GM10847 (cell line): ENCODE measurements around the gene MTARC1.

Experiments
- POLR2A ChIP-seq: IDR thresholded peaks from 2 replicates; pipeline ENCODE4 v1.6.1; 2011; ENCODE audit not compliant: insufficient read length; ENCODE audit errors: extremely low read depth

Gene MTARC1

DNA sequence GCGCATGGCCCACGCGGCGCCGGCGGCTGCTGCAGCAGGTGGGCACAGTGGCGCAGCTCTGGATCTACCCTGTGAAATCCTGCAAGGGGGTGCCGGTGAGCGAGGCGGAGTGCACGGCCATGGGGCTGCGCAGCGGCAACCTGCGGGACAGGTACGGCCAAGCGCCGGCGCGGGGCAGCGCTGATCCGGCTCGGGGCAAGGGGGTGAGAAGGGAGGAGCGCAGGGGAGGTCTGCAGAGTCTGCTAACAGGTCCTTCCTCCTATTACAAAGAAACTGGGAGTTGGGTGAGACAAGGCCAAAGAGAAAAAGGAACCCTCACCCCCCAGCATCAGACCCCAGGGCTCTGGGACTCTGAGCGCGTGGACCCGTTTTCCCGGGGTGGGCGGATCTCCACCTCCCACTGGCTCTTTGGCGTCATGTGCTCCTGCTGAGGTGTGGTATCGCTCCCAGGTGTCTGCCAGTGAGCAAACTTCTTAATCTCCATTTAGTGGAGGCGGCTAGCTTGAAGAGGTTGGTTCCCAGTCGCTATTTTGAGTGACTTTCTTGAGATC lies 431 bp downstream of the MTARC1 start:
- no peak for TF ChIP-seq POLR2A

DNA sequence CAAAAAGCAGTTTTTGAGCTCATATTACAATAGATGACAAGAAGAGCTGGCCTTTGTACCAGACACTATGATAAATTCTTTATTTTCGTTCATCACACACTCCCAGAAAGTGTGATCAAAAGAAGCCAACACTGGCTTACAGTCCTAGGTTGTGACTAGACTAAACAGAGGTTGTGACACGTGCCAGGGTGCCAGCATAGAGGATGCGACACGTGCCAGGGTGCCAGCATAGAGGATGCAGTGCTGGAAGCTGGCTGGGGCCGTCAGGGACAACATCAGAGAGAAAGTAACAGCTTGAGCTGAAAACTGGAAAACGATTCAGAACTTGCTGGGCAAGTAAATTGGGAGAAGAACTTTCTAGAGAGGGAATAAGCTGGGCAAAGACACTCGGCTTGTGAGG lies 2.2 kb downstream of the MTARC1 start:
- TF ChIP-seq POLR2A: no peak

DNA sequence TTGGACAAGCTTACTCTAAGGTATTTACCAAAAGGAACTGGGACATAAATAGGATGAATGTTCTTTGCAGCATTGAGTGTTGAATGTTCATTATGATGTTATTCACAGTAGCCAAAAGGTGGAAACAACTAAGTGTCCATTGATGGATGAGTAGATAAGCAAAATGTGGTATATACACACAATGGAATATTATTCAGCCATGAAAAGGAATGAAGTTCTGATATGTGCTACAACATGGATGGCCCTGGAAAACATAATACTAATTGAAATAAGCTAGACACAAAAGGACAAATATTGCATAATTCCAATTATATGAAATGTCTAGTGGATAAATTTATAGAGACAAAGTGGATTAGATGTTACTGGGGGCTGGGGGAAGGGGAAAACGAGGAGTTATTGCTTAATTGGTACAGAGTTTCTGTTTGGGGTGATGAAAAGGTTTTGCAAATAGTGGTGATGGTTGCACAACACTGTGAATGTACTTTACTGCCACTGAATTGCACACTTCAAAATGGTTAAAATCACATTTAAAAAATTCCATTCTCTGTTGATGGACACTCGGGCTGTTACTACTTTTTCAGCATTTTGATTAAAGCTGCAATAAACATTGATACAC lies 2.9 kb downstream of the MTARC1 start:
- no peak for TF ChIP-seq POLR2A

DNA sequence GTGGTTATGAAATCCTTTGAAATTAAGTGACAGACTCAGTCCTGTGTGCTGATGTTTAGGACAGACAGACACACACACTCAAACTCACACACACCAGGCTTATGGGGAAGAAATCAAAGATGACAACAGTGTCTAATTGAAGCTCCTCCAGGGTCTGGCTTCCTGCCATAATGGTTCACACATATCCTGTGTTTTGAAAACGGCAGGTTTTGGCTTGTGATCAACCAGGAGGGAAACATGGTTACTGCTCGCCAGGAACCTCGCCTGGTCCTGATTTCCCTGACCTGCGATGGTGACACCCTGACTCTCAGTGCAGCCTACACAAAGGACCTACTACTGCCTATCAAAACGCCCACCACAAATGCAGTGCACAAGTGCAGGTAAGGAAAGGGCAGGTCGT lies 4.6 kb downstream of the MTARC1 start:
- TF ChIP-seq POLR2A: no peak

DNA sequence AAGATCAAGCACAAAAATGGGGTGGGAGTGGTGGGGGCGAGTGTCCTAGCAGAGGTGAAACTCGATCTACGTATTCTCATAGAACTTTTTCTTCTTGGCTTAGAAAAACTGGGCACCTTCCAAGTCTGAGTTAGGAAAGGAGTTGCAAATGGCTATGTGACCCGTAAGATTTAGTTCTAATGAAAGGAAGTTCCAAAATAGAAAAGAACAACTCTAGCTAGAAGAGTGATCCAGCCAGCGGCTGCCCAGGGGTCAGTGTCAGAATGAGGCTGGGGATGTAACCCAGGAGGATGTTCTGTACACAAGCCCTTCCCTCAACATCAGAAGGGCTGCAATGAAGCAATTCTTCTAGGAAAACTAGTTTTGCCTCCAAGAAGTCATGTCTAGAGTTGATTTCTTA lies 5.2 kb downstream of the MTARC1 start:
- no peak for TF ChIP-seq POLR2A

DNA sequence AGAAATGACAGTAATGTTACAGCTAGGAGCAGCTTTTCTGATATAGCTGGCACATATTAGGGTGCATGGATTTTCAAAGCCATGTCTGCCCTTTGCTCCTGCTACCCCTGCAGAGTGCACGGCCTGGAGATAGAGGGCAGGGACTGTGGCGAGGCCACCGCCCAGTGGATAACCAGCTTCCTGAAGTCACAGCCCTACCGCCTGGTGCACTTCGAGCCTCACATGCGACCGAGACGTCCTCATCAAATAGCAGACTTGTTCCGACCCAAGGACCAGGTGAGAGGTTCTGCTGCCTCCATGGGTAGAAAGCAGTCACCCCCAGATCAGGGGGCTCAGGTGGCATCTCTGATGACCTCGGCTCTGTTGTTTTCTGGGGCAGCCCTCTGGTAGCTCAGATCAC lies 9.8 kb downstream of the MTARC1 start:
- TF ChIP-seq POLR2A: no peak

DNA sequence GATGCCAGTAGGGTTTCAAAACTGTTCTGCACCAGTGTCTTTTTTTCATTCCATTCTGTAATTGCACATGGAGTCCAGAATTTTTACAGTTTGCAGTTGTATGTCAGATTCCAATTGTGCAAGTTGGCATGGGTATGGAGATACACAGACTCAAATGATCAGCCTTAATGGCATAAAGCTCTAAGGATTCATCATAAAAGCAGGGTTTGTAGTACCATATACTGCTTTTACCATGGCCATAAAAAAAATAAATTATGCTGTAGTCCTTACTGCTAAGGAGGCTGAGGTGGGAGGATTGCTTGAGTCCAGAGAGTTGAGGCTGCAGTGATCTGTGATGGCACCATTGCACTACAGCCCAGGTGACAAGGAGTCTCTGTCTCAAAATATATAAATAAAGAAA lies 10.3 kb downstream of the MTARC1 start:
- no peak for TF ChIP-seq POLR2A

DNA sequence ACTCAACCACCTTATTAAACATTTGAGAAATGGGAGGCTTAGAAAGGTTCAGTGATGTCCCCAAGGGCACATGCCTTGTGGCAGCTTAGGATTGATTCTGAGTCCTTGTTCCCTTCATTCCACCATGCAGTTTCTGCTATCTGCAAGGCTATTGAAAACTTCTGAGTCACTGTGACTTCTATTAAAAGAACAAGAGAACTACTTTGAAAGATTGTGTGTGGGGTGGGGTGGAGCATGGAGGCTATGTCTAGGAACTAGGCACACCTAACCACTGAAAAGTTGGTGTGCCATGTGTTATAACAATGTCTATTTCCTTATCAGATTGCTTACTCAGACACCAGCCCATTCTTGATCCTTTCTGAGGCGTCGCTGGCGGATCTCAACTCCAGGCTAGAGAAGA lies 10.8 kb downstream of the MTARC1 start:
- TF ChIP-seq POLR2A: no peak

DNA sequence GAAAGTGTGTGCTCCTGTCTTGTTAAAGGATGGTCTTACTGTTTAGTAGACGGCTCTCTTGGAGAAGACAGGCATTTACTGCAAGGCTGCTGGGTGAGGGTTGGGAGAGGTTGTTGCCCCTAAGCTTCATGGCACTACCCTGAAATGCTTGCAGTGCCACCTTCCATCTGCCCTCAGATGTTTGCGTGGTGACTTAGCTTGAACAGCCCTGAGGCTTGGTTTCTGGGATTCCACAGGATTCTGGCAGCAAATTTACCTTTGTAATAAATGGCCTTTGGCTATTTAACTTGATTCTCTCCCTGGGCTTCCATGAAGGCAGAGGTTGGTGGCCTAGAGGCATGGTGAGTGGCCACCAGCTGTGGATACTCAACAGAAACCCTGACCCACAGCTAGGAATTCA lies 11.6 kb downstream of the MTARC1 start:
- no peak for TF ChIP-seq POLR2A

DNA sequence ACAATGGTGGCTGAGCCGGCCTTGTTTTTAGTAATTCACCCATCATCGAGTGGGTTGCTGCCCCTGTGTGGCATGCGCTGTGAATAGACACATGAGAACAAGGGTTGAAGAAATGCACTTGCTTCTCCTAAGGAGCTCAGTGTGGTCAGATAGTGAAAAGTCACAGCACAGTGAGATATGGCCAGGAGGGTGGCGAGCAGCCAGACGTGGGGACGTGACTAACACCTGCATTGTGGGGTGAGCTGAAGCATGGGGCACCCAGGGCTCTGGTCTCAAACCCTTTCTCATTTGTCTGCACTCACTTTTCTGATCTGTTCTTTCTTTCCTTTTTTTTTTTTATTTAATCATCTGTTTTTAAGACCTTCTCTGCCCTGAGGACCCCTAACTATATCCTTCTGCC lies 13.5 kb downstream of the MTARC1 start:
- TF ChIP-seq POLR2A: no peak

DNA sequence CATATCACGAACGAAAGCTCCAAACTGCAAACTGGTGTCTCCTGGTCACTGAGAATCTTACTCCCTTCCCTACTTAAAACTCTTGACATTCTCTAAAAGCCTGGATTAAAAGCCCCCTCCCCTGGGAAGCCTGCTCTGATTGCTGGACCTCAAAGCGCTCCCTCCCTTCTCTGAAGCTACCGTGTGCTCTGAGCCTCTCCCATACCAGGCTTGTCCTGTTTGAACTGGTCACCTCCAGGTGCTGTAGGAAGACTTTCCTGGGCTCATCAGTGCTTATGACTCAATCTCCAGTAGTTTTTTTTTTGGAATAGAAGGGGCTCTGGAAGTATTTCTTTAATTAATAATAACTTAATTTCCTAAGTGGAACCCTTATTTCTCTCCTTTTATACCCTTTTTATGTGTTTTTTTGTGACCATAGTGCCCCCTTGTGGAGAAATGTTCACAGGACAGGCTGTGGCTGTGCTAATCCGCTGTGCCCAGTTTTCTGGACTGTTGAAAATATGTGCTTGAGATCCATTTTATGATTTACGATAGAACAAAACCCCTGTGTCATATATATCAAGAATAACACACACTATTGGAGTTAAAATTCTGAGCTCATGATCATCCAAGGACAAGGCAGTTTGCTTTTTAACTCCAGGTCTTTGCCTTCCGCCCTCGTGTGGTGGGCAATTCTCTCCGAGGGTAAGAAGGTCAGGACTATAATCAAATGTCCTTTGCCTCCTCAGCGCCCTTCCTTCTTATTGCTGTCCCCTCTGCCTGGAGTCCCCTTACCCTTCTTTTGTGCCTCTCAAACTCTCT lies 16.9 kb downstream of the MTARC1 start:
- TF ChIP-seq POLR2A: no peak

DNA sequence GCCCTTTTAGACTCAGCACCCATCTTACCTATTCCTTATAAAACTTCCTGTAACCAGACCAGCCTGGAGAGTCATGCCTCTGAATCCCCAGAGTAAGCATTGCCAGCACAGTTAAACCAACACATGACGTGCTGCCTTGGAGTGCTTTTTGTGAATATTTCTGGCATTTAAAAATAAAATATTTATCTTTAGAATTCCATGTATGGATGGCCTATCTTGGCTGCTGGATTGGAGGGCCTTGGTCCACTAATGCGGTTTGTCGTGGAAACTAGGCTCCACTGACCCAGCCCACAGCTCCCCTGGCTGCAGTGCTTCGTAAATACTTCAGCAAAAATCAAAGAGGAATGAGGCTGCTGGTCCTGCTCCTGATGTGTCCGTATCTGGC lies 17.5 kb downstream of the MTARC1 start:
- no peak for TF ChIP-seq POLR2A

DNA sequence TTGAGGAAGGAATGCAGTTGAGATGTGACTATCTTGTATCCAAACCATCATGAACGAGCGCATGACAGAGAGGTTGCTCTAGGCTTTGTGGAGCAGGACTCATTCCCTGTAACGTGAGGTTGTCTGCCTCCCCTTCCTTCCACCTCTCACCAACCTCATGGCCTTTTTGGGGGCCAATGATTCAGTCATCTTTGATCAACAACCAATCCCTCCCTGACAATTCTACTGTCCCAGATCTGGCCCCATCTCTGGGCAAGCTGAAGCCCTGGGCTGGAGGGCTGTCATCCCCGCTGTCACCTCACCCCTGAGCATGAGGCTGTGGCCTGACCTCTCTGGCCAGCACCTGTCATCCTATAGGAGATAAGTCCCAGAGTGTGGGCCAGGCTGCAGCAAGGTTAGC lies 19.7 kb downstream of the MTARC1 start:
- TF ChIP-seq POLR2A: no peak

DNA sequence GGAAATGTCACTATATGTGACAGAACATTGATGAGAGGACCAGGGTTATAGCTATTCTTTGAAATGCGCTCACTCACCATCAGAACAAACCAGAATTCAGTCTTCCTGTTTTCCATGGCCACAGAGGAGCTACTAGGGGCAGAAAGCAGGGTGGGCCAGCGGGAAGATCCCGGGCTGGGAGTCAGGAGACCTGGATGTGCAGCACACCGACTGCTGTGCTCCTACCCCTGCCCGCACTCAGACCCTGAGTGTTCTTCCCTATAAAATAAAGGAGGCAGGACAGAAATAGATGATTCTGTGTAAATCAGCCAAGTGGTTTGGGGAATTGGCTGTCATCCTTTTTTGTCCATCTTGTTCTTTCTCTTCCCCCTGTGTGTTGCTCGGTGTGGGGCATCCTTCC lies 21.0 kb downstream of the MTARC1 start:
- no peak for TF ChIP-seq POLR2A

DNA sequence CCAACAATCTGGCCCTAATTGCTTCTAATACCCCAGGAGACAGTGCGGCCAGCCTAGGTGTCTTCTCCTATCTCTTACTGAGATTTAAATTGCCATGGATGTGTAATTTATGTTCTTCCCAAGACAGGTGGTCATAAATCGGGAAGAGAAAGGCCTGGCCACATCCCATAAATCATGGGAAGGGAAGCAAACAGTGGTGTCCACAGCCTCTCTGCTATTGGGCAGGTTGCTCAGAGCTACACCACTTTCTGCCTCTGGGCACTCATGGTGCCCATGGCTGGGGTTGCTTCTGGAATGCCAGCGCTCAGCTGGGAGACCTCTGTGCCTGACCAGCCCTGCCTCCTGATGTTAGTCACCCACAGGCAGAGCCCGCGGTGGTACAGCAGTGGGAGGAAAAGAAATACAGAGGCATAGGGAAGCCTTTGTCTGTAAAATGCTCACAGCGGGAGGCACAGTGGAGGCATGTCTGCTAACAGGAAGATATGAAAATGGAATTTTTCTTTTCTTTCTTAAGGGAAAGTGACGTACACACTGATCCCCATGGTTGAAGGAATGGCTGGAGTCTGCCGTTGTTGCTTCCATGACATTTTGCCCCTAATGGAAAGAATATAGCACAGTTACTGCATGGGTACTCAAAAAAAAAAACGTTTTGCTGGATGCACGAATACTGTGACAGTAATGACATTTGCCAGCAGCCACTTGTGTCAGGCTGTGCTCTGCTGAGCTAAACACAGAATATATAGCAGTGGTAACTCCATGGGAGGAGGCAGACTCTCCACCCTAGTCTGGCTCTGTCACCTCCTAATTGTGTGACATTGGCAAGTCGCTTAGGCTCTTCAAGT lies 21.9 kb downstream of the MTARC1 start:
- TF ChIP-seq POLR2A: no peak

DNA sequence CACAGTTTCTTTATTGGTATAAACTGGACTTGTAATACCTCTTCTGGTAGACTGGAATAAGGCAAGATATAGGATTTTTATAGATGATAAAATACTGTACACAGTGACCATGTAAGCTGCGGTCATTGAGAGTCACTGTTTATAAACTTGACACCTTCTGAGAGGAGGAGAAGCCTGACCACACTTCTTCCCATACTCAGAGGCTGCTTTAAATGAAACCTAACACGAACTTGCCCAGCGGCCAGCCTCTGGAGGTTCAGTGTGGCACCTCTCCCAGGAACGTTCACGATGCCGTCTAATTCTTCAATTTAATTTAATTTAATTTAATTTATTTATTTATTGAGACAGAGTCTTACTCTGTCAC lies 22.5 kb downstream of the MTARC1 start:
- no peak for TF ChIP-seq POLR2A
